ENCODE results near the gene CDYL.
A peak's percentile ranks its signal among the peaks of the same experiment; 100 is the strongest.

Gene CDYL

GRCh38 chr6:4969609-4970285, 193.5 kb downstream of the CDYL start:
- no peak overlapping the region for H3K9ac ChIP-seq (ENCODE audit: low read depth, low read length)

GRCh38 chr6:4970739-4971395, 194.7 kb downstream of the CDYL start:
- H3K9ac ChIP-seq (ENCODE audit: low read depth, low read length) = no peak overlapping the region
- peaks cover 13% of the 10 kb centered on the region; the same call in 1 of the 2 replicates for H3K4me1 ChIP-seq (ENCODE audit: control insufficient read depth, insufficient read depth, low read length)
- no peak overlapping the region for H3K27ac ChIP-seq (ENCODE audit: low read depth, low read length)
- H3K4me3 ChIP-seq (ENCODE audit: low read depth, low read length) = no peak overlapping the region
- no peaks in the 10 kb centered on the region for H3K36me3 ChIP-seq (ENCODE audit: control insufficient read depth, insufficient read depth, low read length)
- H3K9me3 ChIP-seq (ENCODE audit: control insufficient read depth, insufficient read depth, low read length) = no peaks in the 10 kb centered on the region
- H3K27me3 ChIP-seq (ENCODE audit: control insufficient read depth, insufficient read depth, low read length) = no peaks in the 10 kb centered on the region

More at GRCh38 chr6:4969609-4970285, 193.5 kb downstream of the CDYL start:
- H3K9me3 ChIP-seq (ENCODE audit: control insufficient read depth, insufficient read depth, low read length) = no peaks in the 10 kb centered on the region
- H3K36me3 ChIP-seq (ENCODE audit: control insufficient read depth, insufficient read depth, low read length) = no peaks in the 10 kb centered on the region
- H3K27me3 ChIP-seq (ENCODE audit: control insufficient read depth, insufficient read depth, low read length) = no peaks in the 10 kb centered on the region
- no peak overlapping the region for H3K27ac ChIP-seq (ENCODE audit: low read depth, low read length)
- no peak overlapping the region for H3K4me3 ChIP-seq (ENCODE audit: low read depth, low read length)
- peaks cover 22% of the 10 kb centered on the region; the same call in 1 of the 2 replicates for H3K4me1 ChIP-seq (ENCODE audit: control insufficient read depth, insufficient read depth, low read length)

- H3K4me3 ChIP-seq (ENCODE audit: low read depth, low read length) = no peak overlapping the region
- no peaks in the 10 kb centered on the region for H3K9me3 ChIP-seq (ENCODE audit: control insufficient read depth, insufficient read depth, low read length)
- no peaks in the 10 kb centered on the region for H3K36me3 ChIP-seq (ENCODE audit: control insufficient read depth, insufficient read depth, low read length)
- H3K27me3 ChIP-seq (ENCODE audit: control insufficient read depth, insufficient read depth, low read length) = no peaks in the 10 kb centered on the region
- peaks cover 13% of the 10 kb centered on the region; the same call in 1 of the 2 replicates for H3K4me1 ChIP-seq (ENCODE audit: control insufficient read depth, insufficient read depth, low read length)
- no peak overlapping the region for H3K27ac ChIP-seq (ENCODE audit: low read depth, low read length)
- H3K9ac ChIP-seq (ENCODE audit: low read depth, low read length) = no peak overlapping the region
Observed at GRCh38 chr6:4971851-4972250, 195.6 kb downstream of the CDYL start.

GRCh38 chr6:4972438-4972837, 196.2 kb downstream of the CDYL start:
- H3K36me3 ChIP-seq (ENCODE audit: control insufficient read depth, insufficient read depth, low read length) = no peaks in the 10 kb centered on the region
- peaks cover 13% of the 10 kb centered on the region; the same call in 1 of the 2 replicates for H3K4me1 ChIP-seq (ENCODE audit: control insufficient read depth, insufficient read depth, low read length)
- no peaks in the 10 kb centered on the region for H3K27me3 ChIP-seq (ENCODE audit: control insufficient read depth, insufficient read depth, low read length)
- H3K9me3 ChIP-seq (ENCODE audit: control insufficient read depth, insufficient read depth, low read length) = no peaks in the 10 kb centered on the region
- no peak overlapping the region for H3K27ac ChIP-seq (ENCODE audit: low read depth, low read length)
- H3K4me3 ChIP-seq (ENCODE audit: low read depth, low read length) = no peak overlapping the region
- no peak overlapping the region for H3K9ac ChIP-seq (ENCODE audit: low read depth, low read length)

GRCh38 chr6:4973415-4973814, 197.2 kb downstream of the CDYL start:
- Histone ChIP-seq H3K27ac (ENCODE audit: low read depth, low read length) (peak overlapping the region; percentile 62), H3K4me1 (ENCODE audit: control insufficient read depth, insufficient read depth, low read length) (peaks cover 13% of the 10 kb centered on the region; the same call in 1 of the 2 replicates), H3K4me3 (ENCODE audit: low read depth, low read length) (no peak overlapping the region), H3K9ac (ENCODE audit: low read depth, low read length) (0 out of 2 replicates have a peak overlapping the region, but pooled peaks have one; percentile 12), H3K27me3 (ENCODE audit: control insufficient read depth, insufficient read depth, low read length) (no peaks in the 10 kb centered on the region), H3K9me3 (ENCODE audit: control insufficient read depth, insufficient read depth, low read length) (no peaks in the 10 kb centered on the region), H3K36me3 (ENCODE audit: control insufficient read depth, insufficient read depth, low read length) (no peaks in the 10 kb centered on the region)

- Histone ChIP-seq H3K36me3 (ENCODE audit: control insufficient read depth, insufficient read depth, low read length) (no peaks in the 10 kb centered on the region), H3K4me1 (ENCODE audit: control insufficient read depth, insufficient read depth, low read length) (peaks cover 13% of the 10 kb centered on the region; the same call in 1 of the 2 replicates), H3K9ac (ENCODE audit: low read depth, low read length) (0 out of 2 replicates have a peak overlapping the region, but pooled peaks have one; percentile 12), H3K9me3 (ENCODE audit: control insufficient read depth, insufficient read depth, low read length) (no peaks in the 10 kb centered on the region), H3K27me3 (ENCODE audit: control insufficient read depth, insufficient read depth, low read length) (no peaks in the 10 kb centered on the region), H3K4me3 (ENCODE audit: low read depth, low read length) (no peak overlapping the region), H3K27ac (ENCODE audit: low read depth, low read length) (peak overlapping the region; percentile 62)
Observed at GRCh38 chr6:4973982-4974745, 198.0 kb downstream of the CDYL start.

- no peaks in the 10 kb centered on the region for H3K27me3 ChIP-seq (ENCODE audit: control insufficient read depth, insufficient read depth, low read length)
- no peaks in the 10 kb centered on the region for H3K9me3 ChIP-seq (ENCODE audit: control insufficient read depth, insufficient read depth, low read length)
- no peaks in the 10 kb centered on the region for H3K36me3 ChIP-seq (ENCODE audit: control insufficient read depth, insufficient read depth, low read length)
- H3K4me1 ChIP-seq (ENCODE audit: control insufficient read depth, insufficient read depth, low read length) = peaks cover 13% of the 10 kb centered on the region; the same call in 1 of the 2 replicates
- no peak overlapping the region for H3K27ac ChIP-seq (ENCODE audit: low read depth, low read length)
- no peak overlapping the region for H3K4me3 ChIP-seq (ENCODE audit: low read depth, low read length)
- H3K9ac ChIP-seq (ENCODE audit: low read depth, low read length) = no peak overlapping the region
Observed at GRCh38 chr6:4974962-4975361, 198.8 kb downstream of the CDYL start.

- Histone ChIP-seq H3K27ac (ENCODE audit: low read depth, low read length) (no peak overlapping the region), H3K9ac (ENCODE audit: low read depth, low read length) (no peak overlapping the region)
Observed at GRCh38 chr6:4975506-4975905, 199.3 kb downstream of the CDYL start.

GRCh38 chr6:4977468-4977867, 201.3 kb downstream of the CDYL start:
- no peaks in the 10 kb centered on the region for H3K36me3 ChIP-seq (ENCODE audit: control insufficient read depth, insufficient read depth, low read length)
- no peak overlapping the region for H3K4me3 ChIP-seq (ENCODE audit: low read depth, low read length)
- no peak overlapping the region for H3K9ac ChIP-seq (ENCODE audit: low read depth, low read length)
- no peaks in the 10 kb centered on the region for H3K27me3 ChIP-seq (ENCODE audit: control insufficient read depth, insufficient read depth, low read length)
- H3K9me3 ChIP-seq (ENCODE audit: control insufficient read depth, insufficient read depth, low read length) = no peaks in the 10 kb centered on the region
- no peak overlapping the region for H3K27ac ChIP-seq (ENCODE audit: low read depth, low read length)
- peaks cover 13% of the 10 kb centered on the region; the same call in 1 of the 2 replicates for H3K4me1 ChIP-seq (ENCODE audit: control insufficient read depth, insufficient read depth, low read length)

More at GRCh38 chr6:4975506-4975905, 199.3 kb downstream of the CDYL start:
- H3K9me3 ChIP-seq (ENCODE audit: control insufficient read depth, insufficient read depth, low read length) = no peaks in the 10 kb centered on the region
- H3K27me3 ChIP-seq (ENCODE audit: control insufficient read depth, insufficient read depth, low read length) = no peaks in the 10 kb centered on the region
- no peak overlapping the region for H3K4me3 ChIP-seq (ENCODE audit: low read depth, low read length)
- H3K36me3 ChIP-seq (ENCODE audit: control insufficient read depth, insufficient read depth, low read length) = no peaks in the 10 kb centered on the region
- peaks cover 13% of the 10 kb centered on the region; the same call in 1 of the 2 replicates for H3K4me1 ChIP-seq (ENCODE audit: control insufficient read depth, insufficient read depth, low read length)

GRCh38 chr6:4979426-4979825, 203.2 kb downstream of the CDYL start:
- no peaks in the 10 kb centered on the region for H3K9me3 ChIP-seq (ENCODE audit: control insufficient read depth, insufficient read depth, low read length)
- no peaks in the 10 kb centered on the region for H3K27me3 ChIP-seq (ENCODE audit: control insufficient read depth, insufficient read depth, low read length)
- H3K36me3 ChIP-seq (ENCODE audit: control insufficient read depth, insufficient read depth, low read length) = no peaks in the 10 kb centered on the region
- no peak overlapping the region for H3K27ac ChIP-seq (ENCODE audit: low read depth, low read length)
- peaks cover 3% of the 10 kb centered on the region; the same call in 1 of the 2 replicates for H3K4me1 ChIP-seq (ENCODE audit: control insufficient read depth, insufficient read depth, low read length)
- no peak overlapping the region for H3K4me3 ChIP-seq (ENCODE audit: low read depth, low read length)
- H3K9ac ChIP-seq (ENCODE audit: low read depth, low read length) = no peak overlapping the region
